Endodermal cell (in vitro differentiated cells): Measurements from ENCODE around the gene TM4SF1. TPM values are rescaled to one million over a fixed set of nuclear protein-coding genes. Genes with fewer than 3 reads are reported as not detected.

ENCODE experiments used
- DNase-seq: peaks from one replicate; pipeline ENCODE4 v3.0.0-alpha.2; 2017
- H3K27ac ChIP-seq: 2 replicates; pipeline ENCODE4 v1.5.1; 2013; ENCODE audit warnings: mild to moderate bottlenecking, low read depth, low read length, moderate library complexity
- H3K27me3 ChIP-seq: 2 replicates; pipeline ENCODE4 v1.6.1; 2013; ENCODE audit warnings: mild to moderate bottlenecking, low read length, moderate library complexity; ENCODE audit not compliant: insufficient read depth, control insufficient read depth, poor library complexity, severe bottlenecking
- H3K36me3 ChIP-seq: 2 replicates; pipeline ENCODE4 v1.7.0; 2013; ENCODE audit warnings: mild to moderate bottlenecking, low read length, moderate library complexity; ENCODE audit not compliant: control insufficient read depth, insufficient read depth
- H3K4me1 ChIP-seq: one replicate; pipeline ENCODE4 v1.7.0; 2013; ENCODE audit warnings: low read length; ENCODE audit not compliant: control insufficient read depth, insufficient read depth
- H3K4me3 ChIP-seq: 2 replicates; pipeline ENCODE4 v1.5.1; 2013; ENCODE audit warnings: mild to moderate bottlenecking, low read length, moderate library complexity
- H3K9ac ChIP-seq: 2 replicates; pipeline ENCODE4 v1.6.1; 2013; ENCODE audit warnings: mild to moderate bottlenecking, low read length, moderate library complexity; ENCODE audit not compliant: poor library complexity, severe bottlenecking; ENCODE audit errors: extremely low read depth
- H3K9me3 ChIP-seq: 2 replicates; pipeline ENCODE4 v1.6.1; 2013; ENCODE audit warnings: mild to moderate bottlenecking, low read length, moderate library complexity; ENCODE audit not compliant: control insufficient read depth
- H3K27ac Mint-ChIP-seq: 2 replicates; pipeline ENCODE4 v1.8.0; 2020; ENCODE audit warnings: mixed read lengths
- H3K27me3 Mint-ChIP-seq: 2 replicates; pipeline ENCODE4 v1.8.0; 2021; ENCODE audit warnings: mild to moderate bottlenecking, mixed read lengths; ENCODE audit not compliant: insufficient read depth
- H3K36me3 Mint-ChIP-seq: 2 replicates; pipeline ENCODE4 v1.8.0; 2020; ENCODE audit warnings: low read depth, mixed read lengths
- H3K4me1 Mint-ChIP-seq: 2 replicates; pipeline ENCODE4 v1.8.0; 2020; ENCODE audit warnings: mixed read lengths
- H3K4me3 Mint-ChIP-seq: 2 replicates; pipeline ENCODE4 v1.8.0; 2020; ENCODE audit warnings: mild to moderate bottlenecking, moderate library complexity, mixed read lengths
- H3K9me3 Mint-ChIP-seq: 2 replicates; pipeline ENCODE4 v1.8.0; 2020; ENCODE audit warnings: mild to moderate bottlenecking, mixed read lengths
- CTCF ChIP-seq: fragments of 200-600 bp; sonication (generic); conservative IDR thresholded peaks from 2 replicates; pipeline ENCODE4 v1.5.0; 2021; ENCODE audit warnings: antibody characterized with exemption, mild to moderate bottlenecking
- WGBS, 2 experiments: methylation state at CpG; one replicate each; pipeline versions ENCODE4 v1.1.5 to v1.1.7; 2013; ENCODE audit warnings: missing lambda C conversion rate in 2 of 2, mixed read lengths in 1 of 2; ENCODE audit not compliant: insufficient coverage in 1 of 2, insufficient read length in 1 of 2; 5-methylcytosine and 5-hydroxymethylcytosine counted together
- total RNA-seq, 2 donors: library from RNA; stranded (reverse); fragmentation: NEBNext Ultra II Directional in 1 of 2; extraction: Animal tissue kit (Norgen Biotek cat#: 25700) in 1 of 2; gene quantifications; 2 replicates in 1 of 2; 3 replicates in 1 of 2; pipeline ENCODE4 v1.2.1, GENCODE V29; 2021

The TM4SF1 gene
- total RNA-seq, 2 donors from 2014 or later: not detected

- no peak for TF ChIP-seq CTCF
- no peak for DNase-seq
- Mint-ChIP-seq H3K27ac (no peak overlapping the region), H3K27me3 (no peaks in the 10 kb centered on the region), H3K4me1 (peaks cover 13% of the 10 kb centered on the region), H3K36me3 (no peaks in the 10 kb centered on the region), H3K9me3 (no peaks in the 10 kb centered on the region), H3K4me3 (no peak overlapping the region)
- no peak overlapping the region for H3K9ac ChIP-seq
- no peaks in the 10 kb centered on the region for H3K9me3 ChIP-seq
- H3K27ac ChIP-seq: no peak overlapping the region
- no peak overlapping the region for H3K4me3 ChIP-seq
- 8% methylated on average over 1 of the region's 1 CpG; no CpG with 5 or more reads in 1 of the 2 experiments for WGBS, 2 experiments
- H3K36me3 ChIP-seq: no peaks in the 10 kb centered on the region
- peaks cover 4% of the 10 kb centered on the region for H3K4me1 ChIP-seq
- H3K27me3 ChIP-seq: no peaks in the 10 kb centered on the region
Measured at GRCh38 chr3:149332227-149332765, 45.2 kb downstream of the TM4SF1 start.

- no peak for TF ChIP-seq CTCF
- Mint-ChIP-seq H3K27ac (no peak overlapping the region), H3K4me3 (no peak overlapping the region), H3K9me3 (no peaks in the 10 kb centered on the region), H3K4me1 (peaks cover 13% of the 10 kb centered on the region), H3K27me3 (no peaks in the 10 kb centered on the region), H3K36me3 (no peaks in the 10 kb centered on the region)
- Histone ChIP-seq H3K36me3 (no peaks in the 10 kb centered on the region), H3K4me1 (peaks cover 4% of the 10 kb centered on the region), H3K9me3 (no peaks in the 10 kb centered on the region), H3K4me3 (no peak overlapping the region), H3K27ac (no peak overlapping the region), H3K9ac (no peak overlapping the region), H3K27me3 (no peaks in the 10 kb centered on the region)
- 97 to 100% methylated on average over 2 of the region's 2 CpGs for WGBS, 2 experiments
- no peak for DNase-seq
Measured at GRCh38 chr3:149331396-149331795, 46.1 kb downstream of the TM4SF1 start.

GRCh38 chr3:149330609-149331331 lies 46.7 kb downstream of the TM4SF1 start:
- H3K4me3 ChIP-seq: no peak overlapping the region
- DNase-seq: no peak
- H3K9me3 ChIP-seq: no peaks in the 10 kb centered on the region
- Mint-ChIP-seq H3K4me1 (peaks cover 13% of the 10 kb centered on the region), H3K9me3 (no peaks in the 10 kb centered on the region), H3K36me3 (no peaks in the 10 kb centered on the region), H3K27ac (no peak overlapping the region), H3K27me3 (no peaks in the 10 kb centered on the region), H3K4me3 (no peak overlapping the region)
- no peaks in the 10 kb centered on the region for H3K27me3 ChIP-seq
- no peaks in the 10 kb centered on the region for H3K36me3 ChIP-seq
- WGBS, 2 experiments: 83 to 96% methylated on average over 1 to 2 of the region's 2 CpGs
- H3K27ac ChIP-seq: no peak overlapping the region
- no peak for TF ChIP-seq CTCF
- H3K9ac ChIP-seq: no peak overlapping the region
- H3K4me1 ChIP-seq: peaks cover 4% of the 10 kb centered on the region
